ENCODE measurements around the gene PMEPA1. TPM values are rescaled to one million over a fixed set of nuclear protein-coding genes. Genes with fewer than 3 reads are reported as not detected.

The PMEPA1 gene
- total RNA-seq, 1 donor from 2014 or later: 34.8 TPM

GRCh38 chr20:57657535-57658446, 52.0 kb downstream of the PMEPA1 start:
- intact Hi-C loops (cut with DNase I): loop anchor here (5.0 kb wide), 1 partner anchor 50 kb away; no protein-coding TSS in a partner anchor
- DNase-seq (ENCODE audit: low spot score): peak; percentile 76

GRCh38 chr20:57656821-57657534, 52.8 kb downstream of the PMEPA1 start:
- intact Hi-C loops (cut with DNase I): loop anchor here (5.0 kb wide), 1 partner anchor 50 kb away; no protein-coding TSS in a partner anchor
- DNase-seq (ENCODE audit: low spot score): peak; percentile 69

- intact Hi-C loops (cut with DNase I): loop anchor here (5.0 kb wide), 1 partner anchor 51 kb away; no protein-coding TSS in a partner anchor
- DNase-seq (ENCODE audit: low spot score): peak; percentile 73
Observed at GRCh38 chr20:57656252-57656820, 53.5 kb downstream of the PMEPA1 start.

GRCh38 chr20:57655809-57656155, 54.0 kb downstream of the PMEPA1 start:
- intact Hi-C loops (cut with DNase I): loop anchor here (2.0 to 5.0 kb wide), 2 partner anchors 52 to 523 kb away; no protein-coding TSS in a partner anchor
- peak; percentile 59 for DNase-seq (ENCODE audit: low spot score)

GRCh38 chr20:57654998-57655808, 54.6 kb downstream of the PMEPA1 start:
- intact Hi-C loops (cut with DNase I): loop anchor here (1.0 to 5.0 kb wide), 3 partner anchors 52 to 524 kb away; no protein-coding TSS in a partner anchor
- peak; percentile 70 for DNase-seq (ENCODE audit: low spot score)

GRCh38 chr20:57654363-57654997, 55.3 kb downstream of the PMEPA1 start:
- peak; percentile 78 for DNase-seq (ENCODE audit: low spot score)
- intact Hi-C loops (cut with DNase I): loop anchor here (1.0 to 2.0 kb wide), 2 partner anchors 433 to 524 kb away; no protein-coding TSS in a partner anchor

GRCh38 chr20:57653910-57654309, 55.9 kb downstream of the PMEPA1 start:
- intact Hi-C loops (cut with DNase I): loop anchor here (1.0 to 2.0 kb wide), 2 partner anchors 433 to 525 kb away; no protein-coding TSS in a partner anchor
- DNase-seq (ENCODE audit: low spot score): peak; percentile 69

GRCh38 chr20:57653546-57653900, 56.3 kb downstream of the PMEPA1 start:
- intact Hi-C loops (cut with DNase I): no loop called here
- no peak for DNase-seq (ENCODE audit: low spot score)

GRCh38 chr20:57652606-57653545, 56.9 kb downstream of the PMEPA1 start:
- peak; percentile 66 for DNase-seq (ENCODE audit: low spot score)
- intact Hi-C loops (cut with DNase I): no loop called here

GRCh38 chr20:57651881-57652605, 57.8 kb downstream of the PMEPA1 start:
- DNase-seq (ENCODE audit: low spot score): peak; percentile 72

GRCh38 chr20:57650756-57651483, 58.9 kb downstream of the PMEPA1 start:
- intact Hi-C loops (cut with DNase I): no loop called here
- DNase-seq (ENCODE audit: low spot score): peak; percentile 65

More at GRCh38 chr20:57651881-57652605, 57.8 kb downstream of the PMEPA1 start:
- intact Hi-C loops (cut with DNase I): no loop called here

- no peak for DNase-seq (ENCODE audit: low spot score)
- intact Hi-C loops (cut with DNase I): no loop called here
Observed at GRCh38 chr20:57650266-57650665, 59.5 kb downstream of the PMEPA1 start.

- intact Hi-C loops (cut with DNase I): no loop called here
- peak; percentile 70 for DNase-seq (ENCODE audit: low spot score)
Observed at GRCh38 chr20:57649617-57650015, 60.2 kb downstream of the PMEPA1 start.

GRCh38 chr20:57648878-57649616, 60.8 kb downstream of the PMEPA1 start:
- intact Hi-C loops (cut with DNase I): no loop called here
- peak; percentile 41 for DNase-seq (ENCODE audit: low spot score)

GRCh38 chr20:57647933-57648785, 61.7 kb downstream of the PMEPA1 start:
- peak; percentile 54 for DNase-seq (ENCODE audit: low spot score)
- intact Hi-C loops (cut with DNase I): no loop called here

All from cardiac septum (tissue), 1 donor.